Naive thymus-derived CD4-positive, alpha-beta T cell (primary cell): Measurements from ENCODE around the gene STEAP2. TPM values are rescaled to one million over a fixed set of nuclear protein-coding genes. Genes with fewer than 3 reads are reported as not detected.
"Not testable (repeated sequence)": the region's sequence is repeated elsewhere in the genome, so short reads cannot be mapped to it uniquely, and the experiment has no call there.

Experiments
- ATAC-seq: fragments of 150-1000 bp; cut with Tn5 transposase; 2 replicates; pipeline ENCODE4 v1.10.0; 2021; ENCODE audit warnings: mild to moderate bottlenecking, moderate library complexity
- CTCF ChIA-PET: fragments of 350-600 bp; sonication (Branson Sonifier 250); formaldehyde crosslinking; loops from one replicate; lab custom pipeline; 2021; ENCODE audit warnings: antibody characterized with exemption; lab: Charles Lee
- POLR2A ChIA-PET: fragments of 350-600 bp; sonication (Branson Sonifier 250); formaldehyde crosslinking; loops from one replicate; lab custom pipeline; 2021; ENCODE audit warnings: antibody characterized with exemption, inconsistent platforms; lab: Charles Lee
- DNase-seq, 9 donors: peaks; one replicate each; pipeline versions ENCODE4 v3.0.0 to v3.0.0-alpha.2; 2020 to 2022; ENCODE audit warnings: mixed read lengths in 1 of 9
- H3K27ac ChIP-seq: one replicate; pipeline ENCODE4 v1.7.0; 2013; ENCODE audit warnings: mild to moderate bottlenecking, low read depth, low read length, moderate library complexity
- H3K27me3 ChIP-seq, 2 donors: one replicate each; pipeline ENCODE4 v1.7.0; 2013; ENCODE audit warnings: low read length in 2 of 2, mild to moderate bottlenecking in 2 of 2, moderate library complexity in 2 of 2; ENCODE audit not compliant: control insufficient read depth in 2 of 2, insufficient read depth in 2 of 2
- H3K36me3 ChIP-seq, 3 experiments: 1 replicate in 2 of 3; 2 replicates in 1 of 3; pipeline ENCODE4 v1.7.0; 2013; ENCODE audit warnings: low read length in 3 of 3, mild to moderate bottlenecking in 3 of 3, moderate library complexity in 1 of 3; ENCODE audit not compliant: insufficient read depth in 3 of 3, control insufficient read depth in 2 of 3
- H3K4me1 ChIP-seq, 2 donors: one replicate each; pipeline ENCODE4 v1.7.0; 2013; ENCODE audit warnings: low read length in 2 of 2, mild to moderate bottlenecking in 2 of 2, moderate library complexity in 1 of 2; ENCODE audit not compliant: control insufficient read depth in 2 of 2, insufficient read depth in 2 of 2
- H3K4me3 ChIP-seq: 2 replicates; pipeline ENCODE4 v1.7.0; 2013; ENCODE audit warnings: mild to moderate bottlenecking, low read length
- H3K9me3 ChIP-seq, 3 experiments: 1 replicate in 2 of 3; 2 replicates in 1 of 3; pipeline ENCODE4 v1.7.0; 2013; ENCODE audit warnings: low read length in 3 of 3; ENCODE audit not compliant: control insufficient read depth in 2 of 3
- H3K27ac Mint-ChIP-seq, 9 donors: one replicate each; pipeline ENCODE4 v1.8.0; 2020 to 2022; ENCODE audit warnings: mixed read lengths in 9 of 9, mild to moderate bottlenecking in 8 of 9, moderate library complexity in 5 of 9, inconsistent platforms in 2 of 9
- H3K27me3 Mint-ChIP-seq, 5 donors: one replicate each; pipeline ENCODE4 v1.8.0; 2021 to 2022; ENCODE audit warnings: mixed read lengths in 5 of 5, mild to moderate bottlenecking in 1 of 5
- H3K36me3 Mint-ChIP-seq, 5 donors: one replicate each; pipeline ENCODE4 v1.8.0; 2020 to 2022; ENCODE audit warnings: mixed read lengths in 5 of 5, mild to moderate bottlenecking in 3 of 5, inconsistent platforms in 1 of 5
- H3K4me1 Mint-ChIP-seq, 7 donors: one replicate each; pipeline ENCODE4 v1.8.0; 2020 to 2022; ENCODE audit warnings: mixed read lengths in 7 of 7, mild to moderate bottlenecking in 3 of 7, inconsistent platforms in 1 of 7
- H3K4me3 Mint-ChIP-seq, 10 donors: one replicate each; pipeline ENCODE4 v1.8.0; 2020 to 2022; ENCODE audit warnings: mild to moderate bottlenecking in 10 of 10, mixed read lengths in 10 of 10, moderate library complexity in 6 of 10, inconsistent platforms in 2 of 10
- H3K9me3 Mint-ChIP-seq, 11 donors: one replicate each; pipeline ENCODE4 v1.8.0; 2020 to 2022; ENCODE audit warnings: mixed read lengths in 11 of 11, mild to moderate bottlenecking in 4 of 11, inconsistent platforms in 1 of 11, moderate library complexity in 1 of 11
- intact Hi-C, 2 donors: fragments of 100-400 bp; cut with micrococcal nuclease; formaldehyde crosslinking; loops; one replicate each; pipeline ENCODE4 v1.15.1; 2023
- polyA plus RNA-seq, 2 donors: library from polyadenylated mRNA; unstranded; fragments of 300-500 nt; fragmentation: Illumina TruSeq; gene quantifications; one replicate each; pipeline ENCODE4 v1.2.3, GENCODE V29; 2021
- total RNA-seq, 6 experiments: library from RNA in 5 of 6; stranded (reverse) in 5 of 6; gene quantifications; 1 replicate in 5 of 6; 2 replicates in 1 of 6; pipeline ENCODE4 v1.2.3 and lab custom pipeline; 2021 to 2026

Gene STEAP2
- total and polyA plus RNA-seq, 7 experiments from 2014 or later, result 0.05 TPM; not detected in 6

DNA sequence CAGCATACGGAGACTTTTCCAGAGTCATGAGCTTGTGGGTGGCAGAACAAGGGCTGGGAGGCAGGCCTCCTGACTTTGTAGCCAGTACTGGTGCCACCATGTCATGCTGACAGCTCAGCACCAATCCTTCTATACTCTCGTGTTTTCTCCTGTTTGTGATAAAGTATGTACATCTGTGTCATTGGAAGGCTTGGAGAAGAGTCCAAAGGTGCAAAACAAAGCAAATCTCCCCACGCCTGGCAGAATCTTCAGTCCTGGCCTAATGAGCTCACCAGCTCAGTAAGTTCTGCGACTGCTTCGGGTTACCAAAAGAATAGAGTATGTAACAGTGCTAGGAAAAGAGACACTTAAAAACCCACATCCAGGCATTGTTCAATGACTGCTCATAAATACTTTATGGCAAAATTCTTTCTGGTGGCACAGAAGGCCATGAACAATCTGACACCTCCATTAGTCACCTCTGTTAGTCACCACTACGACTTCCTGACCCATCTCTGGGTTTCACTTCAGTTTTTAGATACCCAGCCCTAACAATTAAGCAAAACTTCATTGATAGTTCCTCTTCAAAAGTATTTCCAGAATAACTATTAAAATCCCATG, 32.8 kb upstream of the STEAP2 start:
- peaks cover 0 to 12% (median 4%) of the 10 kb centered on the region in 5 donors for H3K27me3 Mint-ChIP-seq
- Histone ChIP-seq H3K27me3 (no peaks in the 10 kb centered on the region), H3K9me3 (no peaks in the 10 kb centered on the region), H3K4me3 (no peak overlapping the region), H3K4me1 (no peaks in the 10 kb centered on the region), H3K36me3 (no peaks in the 10 kb centered on the region), H3K27ac (no peak overlapping the region)
- peak overlapping the region in 1 of 10 donors; percentile 67 for H3K4me3 Mint-ChIP-seq
- CTCF ChIA-PET, result no interaction called here
- peaks cover 0 to 6% (median 0%) of the 10 kb centered on the region in 11 donors for H3K9me3 Mint-ChIP-seq
- H3K36me3 Mint-ChIP-seq, result peaks cover 0 to 8% (median 0%) of the 10 kb centered on the region in 5 donors
- intact Hi-C loops, result no loop called here
- DNase-seq (no peak), ATAC-seq (peak; percentile 76)
- H3K4me1 Mint-ChIP-seq, result peaks cover 0 to 21% (median 0%) of the 10 kb centered on the region in 7 donors
- peak overlapping the region in 1 of 9 donors; percentile 73 for H3K27ac Mint-ChIP-seq
- POLR2A ChIA-PET, result no interaction called here

DNA sequence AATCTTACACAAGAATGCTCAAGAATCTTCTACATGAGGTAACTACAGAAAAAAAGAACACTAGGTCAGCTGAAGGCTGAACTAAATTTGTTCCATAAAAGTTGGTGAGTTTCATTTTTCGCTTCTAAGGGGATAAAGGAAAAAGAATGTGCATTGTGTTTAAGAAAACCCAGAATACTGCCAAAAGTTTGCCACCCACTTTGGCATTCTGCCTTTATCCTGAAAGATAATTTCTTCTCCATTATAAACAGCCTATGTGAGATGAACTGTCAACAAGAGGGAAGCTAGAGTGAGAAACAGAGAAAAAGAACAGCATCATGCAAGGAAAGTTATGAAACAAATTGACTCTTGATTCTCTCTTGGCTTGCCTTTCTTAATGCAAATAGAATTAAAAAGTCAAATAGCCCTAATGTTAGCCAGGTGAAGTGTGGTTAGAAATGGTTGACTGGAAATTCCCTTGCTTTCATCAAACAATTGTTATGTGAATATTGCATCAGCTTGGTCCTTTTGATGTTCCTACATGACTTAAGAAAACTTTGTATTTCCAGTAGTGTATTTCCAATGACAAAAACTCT, 31.4 kb upstream of the STEAP2 start:
- no peaks in the 10 kb centered on the region for H3K27me3 ChIP-seq
- Mint-ChIP-seq H3K27me3 (peaks cover 0 to 12% (median 3%) of the 10 kb centered on the region in 5 donors), H3K36me3 (peaks cover 0 to 8% (median 0%) of the 10 kb centered on the region in 5 donors), H3K9me3 (peaks cover 0 to 6% (median 0%) of the 10 kb centered on the region in 11 donors), H3K4me1 (peaks cover 0 to 21% (median 0%) of the 10 kb centered on the region in 7 donors), H3K27ac (peak overlapping the region in 1 of 9 donors; percentile 8), H3K4me3 (no peak overlapping the region)
- H3K9me3 ChIP-seq, result no peaks in the 10 kb centered on the region
- POLR2A ChIA-PET, result no interaction called here
- no peaks in the 10 kb centered on the region for H3K36me3 ChIP-seq
- ATAC-seq (no peak), DNase-seq (no peak)
- H3K27ac ChIP-seq, result no peak overlapping the region
- no peaks in the 10 kb centered on the region for H3K4me1 ChIP-seq
- no peak overlapping the region for H3K4me3 ChIP-seq
- intact Hi-C loops, result no loop called here
- CTCF ChIA-PET, result no interaction called here

DNA sequence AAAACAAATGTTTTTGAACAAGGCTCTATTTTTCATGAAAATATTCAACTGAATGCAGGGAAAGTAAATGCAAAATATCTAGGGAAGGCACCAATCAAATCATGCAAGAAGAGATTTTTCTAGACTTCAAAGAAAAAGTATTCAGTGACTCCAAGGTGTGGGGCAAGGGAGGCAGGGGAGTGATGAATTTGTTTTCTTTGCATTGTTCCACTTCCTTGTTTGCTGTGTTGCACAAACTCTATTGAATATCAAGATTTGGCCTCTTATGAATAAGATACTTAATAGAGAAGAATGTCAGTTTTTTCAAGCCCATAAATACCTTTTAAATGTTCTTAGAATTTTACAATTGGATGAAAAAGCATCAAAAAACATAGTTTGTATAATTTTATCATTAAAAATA, 30.9 kb upstream of the STEAP2 start:
- CTCF ChIA-PET, result no interaction called here
- POLR2A ChIA-PET, result no interaction called here
- Mint-ChIP-seq H3K27me3 (peaks cover 0 to 12% (median 3%) of the 10 kb centered on the region in 5 donors), H3K9me3 (peaks cover 0 to 6% (median 0%) of the 10 kb centered on the region in 11 donors), H3K27ac (peak overlapping the region in 1 of 9 donors; percentile 8), H3K36me3 (peaks cover 0 to 8% (median 0%) of the 10 kb centered on the region in 5 donors), H3K4me1 (peaks cover 0 to 21% (median 0%) of the 10 kb centered on the region in 7 donors), H3K4me3 (no peak overlapping the region)
- ATAC-seq (no peak), DNase-seq (no peak)
- H3K36me3 ChIP-seq, result no peaks in the 10 kb centered on the region
- intact Hi-C loops, result no loop called here
- no peak overlapping the region for H3K4me3 ChIP-seq
- H3K4me1 ChIP-seq, result no peaks in the 10 kb centered on the region
- no peaks in the 10 kb centered on the region for H3K9me3 ChIP-seq
- no peak overlapping the region for H3K27ac ChIP-seq
- H3K27me3 ChIP-seq, result no peaks in the 10 kb centered on the region

DNA sequence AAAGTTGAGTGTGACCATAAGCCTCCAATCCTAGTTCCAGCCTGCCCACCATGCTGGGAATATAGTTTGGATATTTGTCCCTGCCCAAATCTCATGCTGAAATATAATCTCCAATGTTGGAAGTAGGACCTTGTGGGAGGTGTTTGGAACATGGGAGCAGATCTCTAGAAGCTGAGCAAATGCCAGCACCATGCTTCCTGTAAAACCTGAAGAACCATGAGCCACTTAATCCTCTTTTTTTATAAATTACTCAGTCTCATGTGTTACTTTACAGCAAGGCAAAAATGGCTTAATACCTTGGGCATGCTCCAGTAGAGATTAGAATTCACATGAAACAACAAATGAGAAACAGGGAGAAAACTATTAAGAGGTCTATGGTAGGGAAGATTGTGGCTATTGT, 30.1 kb upstream of the STEAP2 start:
- POLR2A ChIA-PET, result no interaction called here
- peaks cover 0 to 9% (median 0%) of the 10 kb centered on the region in 5 donors for H3K36me3 Mint-ChIP-seq
- no peak overlapping the region for H3K4me3 Mint-ChIP-seq
- Histone ChIP-seq H3K4me1 (no peaks in the 10 kb centered on the region), H3K4me3 (no peak overlapping the region), H3K27me3 (no peaks in the 10 kb centered on the region), H3K9me3 (no peaks in the 10 kb centered on the region), H3K36me3 (no peaks in the 10 kb centered on the region), H3K27ac (no peak overlapping the region)
- DNase-seq (no peak), ATAC-seq (no peak)
- peaks cover 0 to 12% (median 0%) of the 10 kb centered on the region in 5 donors for H3K27me3 Mint-ChIP-seq
- intact Hi-C loops, result no loop called here
- H3K27ac Mint-ChIP-seq, result no peak overlapping the region
- CTCF ChIA-PET, result no interaction called here
- H3K4me1 Mint-ChIP-seq, result peaks cover 0 to 21% (median 0%) of the 10 kb centered on the region in 7 donors
- H3K9me3 Mint-ChIP-seq, result peaks cover 0 to 7% (median 0%) of the 10 kb centered on the region in 11 donors

DNA sequence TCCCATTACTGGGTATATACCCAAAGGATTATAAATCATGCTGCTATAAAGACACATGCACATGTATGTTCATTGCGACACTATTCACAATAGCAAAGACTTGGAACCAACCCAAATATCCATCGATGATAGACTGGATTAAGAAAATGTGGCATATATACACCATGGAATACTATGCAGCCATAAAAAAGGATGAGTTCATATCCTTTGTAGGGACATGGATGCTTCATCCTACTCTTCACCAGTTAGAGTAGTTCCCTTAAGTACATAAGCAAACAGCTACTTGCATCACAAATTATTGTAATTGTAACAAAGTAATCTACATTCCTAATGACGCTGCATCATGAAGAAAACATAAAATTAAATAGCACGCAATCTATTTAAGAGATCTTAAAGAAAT, 25.2 kb upstream of the STEAP2 start:
- Mint-ChIP-seq H3K27me3 (peaks cover 0 to 12% (median 3%) of the 10 kb centered on the region in 5 donors), H3K9me3 (peaks cover 0 to 12% (median 8%) of the 10 kb centered on the region in 11 donors)
- H3K4me3 Mint-ChIP-seq, H3K27ac Mint-ChIP-seq, DNase-seq, H3K27me3 ChIP-seq, intact Hi-C loops, ATAC-seq, H3K4me1 Mint-ChIP-seq, H3K4me3 ChIP-seq, H3K27ac ChIP-seq, H3K4me1 ChIP-seq, H3K9me3 ChIP-seq, H3K36me3 ChIP-seq, CTCF ChIA-PET, POLR2A ChIA-PET, H3K36me3 Mint-ChIP-seq: not testable (repeated sequence)

DNA sequence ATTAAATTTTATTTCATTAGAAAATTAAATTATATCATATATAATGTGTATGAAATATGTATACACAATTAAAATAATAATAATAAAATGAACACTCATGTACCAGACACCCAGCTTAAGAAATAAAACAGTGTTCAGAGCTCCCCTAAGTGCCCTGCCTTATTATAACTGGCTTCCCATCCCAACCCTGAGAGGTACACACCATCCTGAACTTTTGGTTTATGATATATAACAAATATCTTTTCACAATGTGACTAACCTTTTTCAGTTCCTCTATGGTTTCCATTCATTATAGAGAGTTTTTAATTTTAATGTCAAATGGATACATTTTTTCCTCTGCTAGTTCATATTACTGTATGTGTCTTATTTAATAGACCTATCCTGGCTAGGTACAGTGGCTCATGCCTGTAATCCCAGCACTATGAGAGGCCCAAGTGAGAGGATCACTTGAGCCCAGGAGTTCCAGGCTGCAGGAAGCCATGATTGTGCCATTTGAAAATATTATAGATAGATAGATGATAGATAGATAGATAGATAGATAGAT, 24.0 kb upstream of the STEAP2 start:
- Mint-ChIP-seq H3K27ac (no peak overlapping the region), H3K9me3 (peaks cover 3 to 24% (median 8%) of the 10 kb centered on the region in 11 donors), H3K27me3 (peaks cover 0 to 8% (median 0%) of the 10 kb centered on the region in 5 donors), H3K36me3 (peaks cover 0 to 4% (median 0%) of the 10 kb centered on the region in 5 donors), H3K4me1 (no peaks in the 10 kb centered on the region), H3K4me3 (no peak overlapping the region)
- ChIA-PET POLR2A (no interaction called here), CTCF (no interaction called here)
- Histone ChIP-seq H3K4me3 (no peak overlapping the region), H3K27ac (no peak overlapping the region), H3K9me3 (peaks cover 0 to 12% (median 0%) of the 10 kb centered on the region in 3 experiments), H3K27me3 (no peaks in the 10 kb centered on the region), H3K36me3 (no peaks in the 10 kb centered on the region), H3K4me1 (no peaks in the 10 kb centered on the region)
- intact Hi-C loops, result no loop called here
- no peak for DNase-seq
- ATAC-seq, result no peak
